Activated B cell treated with CpG ODN at 0.5 μM for 24 hours (primary cell): ENCODE data around the gene KHDRBS1. TPM values are rescaled to one million over a fixed set of nuclear protein-coding genes. Genes with fewer than 3 reads are reported as not detected.
A peak's percentile ranks its signal among the peaks of the same experiment; 100 is the strongest.

Experiments
- ATAC-seq: fragments of 200-7000 bp; cut with Tn5 transposase; one replicate; pipeline ENCODE4 v1.10.0; 2021; ENCODE audit warnings: low read depth, mild to moderate bottlenecking, moderate library complexity
- CTCF ChIA-PET: fragments of 350-600 bp; sonication (Branson Sonifier 250); formaldehyde crosslinking; loops from one replicate; lab custom pipeline; 2021; ENCODE audit warnings: antibody characterized with exemption; lab: Charles Lee
- POLR2A ChIA-PET: fragments of 350-600 bp; sonication (Branson Sonifier 250); formaldehyde crosslinking; loops from one replicate; lab custom pipeline; 2021; ENCODE audit warnings: antibody characterized with exemption; lab: Charles Lee
- DNase-seq: peaks from one replicate; pipeline ENCODE4 v3.0.0; 2022
- H3K27ac Mint-ChIP-seq: one replicate; pipeline ENCODE4 v1.8.0; 2020; ENCODE audit warnings: mixed read lengths
- H3K27me3 Mint-ChIP-seq: one replicate; pipeline ENCODE4 v1.8.0; 2021; ENCODE audit warnings: mixed read lengths
- H3K36me3 Mint-ChIP-seq: one replicate; pipeline ENCODE4 v1.8.0; 2021; ENCODE audit warnings: low read depth, mixed read lengths
- H3K4me1 Mint-ChIP-seq: one replicate; pipeline ENCODE4 v1.8.0; 2021; ENCODE audit warnings: mixed read lengths
- H3K4me3 Mint-ChIP-seq: one replicate; pipeline ENCODE4 v1.8.0; 2020; ENCODE audit warnings: mild to moderate bottlenecking, mixed read lengths
- H3K9me3 Mint-ChIP-seq: one replicate; pipeline ENCODE4 v1.8.0; 2020; ENCODE audit warnings: mixed read lengths
- CTCF ChIP-seq: fragments of 200-600 bp; IDR thresholded peaks from one replicate; pipeline ENCODE4 v1.8.0; 2022; ENCODE audit warnings: antibody characterized with exemption, mild to moderate bottlenecking
- intact Hi-C: fragments of 100-400 bp; cut with micrococcal nuclease; formaldehyde crosslinking; loops from one replicate; pipeline ENCODE4 v1.15.1; 2024
- total RNA-seq: library from RNA; stranded (reverse); gene quantifications from 2 replicates; pipeline ENCODE4 v1.2.3, GENCODE V29; 2022

The KHDRBS1 gene
- total RNA-seq, 1 donor from 2014 or later, result 152 TPM

- H3K9me3 Mint-ChIP-seq, result no peaks in the 10 kb centered on the region
- peak overlapping the region; percentile 95 for H3K27ac Mint-ChIP-seq
- POLR2A ChIA-PET, result interaction anchor here (0.6 to 4.3 kb wide), 25 partner anchors 9 to 893 kb away, joined by 3 to 72 read pairs (median 7); partner anchors contain the start of genes BSDC1, CCDC28B, KHDRBS1 and KPNA6
- TF ChIP-seq CTCF, result no peak
- CTCF ChIA-PET, result interaction anchor here (1.0 to 2.8 kb wide), 5 partner anchors 9 to 108 kb away, joined by 4 to 18 read pairs (median 6); partner anchors contain the start of gene KPNA6
- no peak for DNase-seq
- peaks cover 27% of the 10 kb centered on the region for H3K36me3 Mint-ChIP-seq
- peak overlapping the region; percentile 93 for H3K4me3 Mint-ChIP-seq
- ATAC-seq, result no peak
- intact Hi-C loops, result loop anchor here (1.0 to 5.0 kb wide), 10 partner anchors 59 to 579 kb away; partner anchors contain the start of genes BSDC1, EIF3I, HDAC1 and KHDRBS1
- peaks cover 29% of the 10 kb centered on the region for H3K4me1 Mint-ChIP-seq
- no peaks in the 10 kb centered on the region for H3K27me3 Mint-ChIP-seq
Measured at GRCh38 chr1:32071758-32072621, 58.3 kb downstream of the KHDRBS1 start.

- TF ChIP-seq CTCF, result no peak
- Mint-ChIP-seq H3K4me3 (peak within 1 kb of the TSS; percentile 93), H3K9me3 (no peaks in the 10 kb centered on the region), H3K27ac (peak within 1 kb of the TSS; percentile 95), H3K27me3 (no peaks in the 10 kb centered on the region), H3K4me1 (peaks cover 35% of the 10 kb centered on the region), H3K36me3 (peaks cover 34% of the 10 kb centered on the region)
- ChIA-PET POLR2A (interaction anchor here (0.6 to 4.3 kb wide), 38 partner anchors 9 to 1055 kb away, joined by 3 to 72 read pairs (median 4); partner anchors contain the start of genes BSDC1, CCDC28B, HDAC1 and KHDRBS1), CTCF (interaction anchor here (0.8 to 2.8 kb wide), 7 partner anchors 9 to 109 kb away, joined by 3 to 18 read pairs (median 4); partner anchors contain the start of gene KPNA6)
- DNase-seq (peak; percentile 92), ATAC-seq (peak; percentile 82)
- intact Hi-C loops, result loop anchor here (1.0 to 5.0 kb wide), 13 partner anchors 35 to 579 kb away; partner anchors contain the start of genes BSDC1, EIF3I, HDAC1 and KHDRBS1
Measured at GRCh38 chr1:32072622-32073298, 59.1 kb downstream of the KHDRBS1 start, which contains the start of gene TMEM39B. TMEM39B (plus strand) TSS chr1:32072939; CDS start chr1:32073048, 109 bp downstream.

- no peaks in the 10 kb centered on the region for H3K9me3 Mint-ChIP-seq
- intact Hi-C loops, result loop anchor here (1.0 to 5.0 kb wide), 9 partner anchors 34 to 285 kb away; partner anchors contain the start of genes EIF3I, HDAC1, LCK and PTP4A2
- peaks cover 40% of the 10 kb centered on the region for H3K36me3 Mint-ChIP-seq
- ChIA-PET POLR2A (interaction anchor here (0.5 to 4.3 kb wide), 33 partner anchors 8 to 1054 kb away, joined by 3 to 72 read pairs (median 6); partner anchors contain the start of genes BSDC1, CCDC28B, HDAC1 and KHDRBS1), CTCF (interaction anchor here (0.8 to 2.8 kb wide), 7 partner anchors 9 to 110 kb away, joined by 3 to 18 read pairs (median 4); partner anchors contain the start of gene KPNA6)
- no peaks in the 10 kb centered on the region for H3K27me3 Mint-ChIP-seq
- H3K27ac Mint-ChIP-seq, result peak overlapping the region; percentile 95
- peak; percentile 82 for DNase-seq
- H3K4me1 Mint-ChIP-seq, result peaks cover 35% of the 10 kb centered on the region
- no peak for ATAC-seq
- TF ChIP-seq CTCF, result no peak
- H3K4me3 Mint-ChIP-seq, result peak overlapping the region; percentile 93
Measured at GRCh38 chr1:32073299-32074229, 59.9 kb downstream of the KHDRBS1 start.

GRCh38 chr1:32074841-32075240, 61.2 kb downstream of the KHDRBS1 start:
- ChIA-PET POLR2A (interaction anchor here (4.3 kb wide), 1 partner anchor 33 kb away, joined by 72 read pairs; the partner anchor contains the start of gene KPNA6), CTCF (no interaction called here)
- Mint-ChIP-seq H3K36me3 (peaks cover 48% of the 10 kb centered on the region), H3K27ac (no peak overlapping the region), H3K27me3 (no peaks in the 10 kb centered on the region), H3K9me3 (no peaks in the 10 kb centered on the region), H3K4me3 (no peak overlapping the region), H3K4me1 (peaks cover 35% of the 10 kb centered on the region)
- no peak for ATAC-seq
- intact Hi-C loops, result loop anchor here (5.0 kb wide), 2 partner anchors 138 to 147 kb away; partner anchors contain the start of genes EIF3I, PTP4A2 and TMEM234
- no peak for DNase-seq
- no peak for TF ChIP-seq CTCF
